Adrenal gland (tissue), 12 donors: ENCODE results near the gene CMKLR1. TPM values are rescaled to one million over a fixed set of nuclear protein-coding genes. Genes with fewer than 3 reads are reported as not detected.

Experiments
- DNase-seq, 7 donors: peaks; one replicate each; pipeline ENCODE4 v3.0.0-alpha.2; 2019 to 2020
- H3K27ac ChIP-seq, 5 donors: fragments of 200-600 bp; sonication (generic) in 4 of 5; 1 replicate in 3 of 5; 2 replicates in 2 of 5; pipeline versions ENCODE4 v1.5.1 to v1.8.0; 2016 to 2020; ENCODE audit warnings: mild to moderate bottlenecking in 1 of 5
- H3K27me3 ChIP-seq: fragments of 200-600 bp; 2 replicates; pipeline ENCODE4 v1.8.0; 2021
- H3K36me3 ChIP-seq, 2 donors: fragments of 200-600 bp; replicated peaks in 1 of 2; 1 replicate in 1 of 2; 2 replicates in 1 of 2; pipeline versions ENCODE4 v1.5.1 to v1.8.0; 2018 to 2022
- H3K4me1 ChIP-seq, 2 donors: fragments of 200-600 bp; replicated peaks in 1 of 2; 1 replicate in 1 of 2; 2 replicates in 1 of 2; pipeline versions ENCODE4 v1.5.1 to v1.8.0; 2018 to 2021
- H3K4me3 ChIP-seq, 4 donors: fragments of 200-600 bp; sonication (generic) in 3 of 4; one replicate each; pipeline ENCODE4 v1.5.1; 2016 to 2018
- H3K9me3 ChIP-seq, 3 donors: fragments of 200-600 bp; sonication (generic) in 1 of 3; replicated peaks in 1 of 3; 1 replicate in 2 of 3; 2 replicates in 1 of 3; pipeline versions ENCODE4 v1.5.1 to v1.8.0; 2016 to 2021
- POLR2A ChIP-seq, 2 donors: fragments of 450-650 bp; IDR thresholded peaks; one replicate each; pipeline ENCODE4 v1.6.1; 2017; ENCODE audit warnings: antibody characterized with exemption in 2 of 2, mild to moderate bottlenecking in 2 of 2, moderate library complexity in 1 of 2
- WGBS, 4 donors: extraction: QIAGEN DNeasy Blood & Tissue Kit in 2 of 4; methylation state at CpG; one replicate each; pipeline versions ENCODE4 v1.1.5 to v1.1.7; 2013 to 2017; 5-methylcytosine and 5-hydroxymethylcytosine counted together
- intact Hi-C, 2 donors: fragments of 100-400 bp; cut with DNase I; formaldehyde crosslinking; loops; one replicate each; pipeline versions ENCODE4 v1.14.1 to v1.15.0; 2022 to 2023
- polyA plus RNA-seq, 3 donors: library from polyadenylated mRNA; stranded (reverse); fragments of 200-250 nt in 2 of 3; fragments of 350-450 nt in 1 of 3; fragmentation: Illumina TruSeq in 1 of 3; extraction: RNeasy Lipid Tissue Mini Kit (QIAGEN cat#74804) in 1 of 3; gene quantifications; one replicate each; pipeline ENCODE4 v1.2.3, GENCODE V29; 2013 to 2014
- total RNA-seq, 9 donors: library from RNA; depleted of rRNA in 4 of 9; stranded (reverse); fragments of >200 nt in 4 of 9; fragments of 120-200 nt in 1 of 9; fragmentation: NEBNext Ultra II Directional in 1 of 9; extraction: Animal tissue kit (Norgen Biotek cat#: 25700) in 1 of 9; gene quantifications; one replicate each; pipeline versions ENCODE4 v1.1.0 to v1.2.4, GENCODE V29; 2013 to 2023
- TF ChIP-seq, protein P1 (sequence below), 6 experiments: fragments of 450-650 bp in 4 of 6; fragments of 200-600 bp in 2 of 6; sonication (generic) in 1 of 6; IDR thresholded peaks; 1 replicate in 5 of 6; 2 replicates in 1 of 6; pipeline versions ENCODE4 v1.5.1 to v1.8.0; 2016 to 2021; ENCODE audit warnings: antibody characterized with exemption in 6 of 6, mild to moderate bottlenecking in 2 of 6, moderate library complexity in 1 of 6
- donor health status: healthy with polysubstance abuse.
- donor health status: Bipolar disorder and iron deficiency.
- donor health status: DM: yes; HTN: yes; CAD: no.
- donor health status: DM: no; HTN: no; CAD: no.
- donor health status: DM: no; HTN: no; CAD: no.
- donor health status: DM: yes; HTN: yes; CAD: no.

Gene CMKLR1
- total and polyA plus RNA-seq, 12 donors, result 2.1 to 26.6 (median 17.0) TPM

DNA sequence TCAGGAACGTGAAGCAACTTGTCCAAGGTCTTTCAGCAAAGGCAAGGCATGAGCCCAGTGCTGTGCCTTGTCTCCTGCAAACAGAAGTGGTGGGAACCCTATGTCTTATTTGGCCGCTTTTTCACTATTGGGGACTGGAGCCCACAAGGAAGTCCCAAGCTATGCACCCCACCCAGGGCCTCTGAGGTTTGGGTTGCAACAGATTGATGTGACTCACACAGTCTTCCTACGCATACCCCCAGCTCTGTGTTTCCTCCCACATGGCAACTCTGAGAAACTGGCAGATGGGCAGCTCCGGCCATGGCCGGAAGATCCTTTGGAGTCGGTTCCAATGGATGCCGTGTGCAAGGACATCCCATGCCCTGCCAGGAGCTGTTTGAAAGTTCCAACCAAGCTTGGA lies 28.3 kb upstream of the CMKLR1 start:
- no peaks in the 10 kb centered on the region for H3K36me3 ChIP-seq
- H3K27ac ChIP-seq, result no peak overlapping the region
- no peaks in the 10 kb centered on the region for H3K9me3 ChIP-seq
- intact Hi-C loops, result no loop called here
- TF ChIP-seq, protein P1, sequence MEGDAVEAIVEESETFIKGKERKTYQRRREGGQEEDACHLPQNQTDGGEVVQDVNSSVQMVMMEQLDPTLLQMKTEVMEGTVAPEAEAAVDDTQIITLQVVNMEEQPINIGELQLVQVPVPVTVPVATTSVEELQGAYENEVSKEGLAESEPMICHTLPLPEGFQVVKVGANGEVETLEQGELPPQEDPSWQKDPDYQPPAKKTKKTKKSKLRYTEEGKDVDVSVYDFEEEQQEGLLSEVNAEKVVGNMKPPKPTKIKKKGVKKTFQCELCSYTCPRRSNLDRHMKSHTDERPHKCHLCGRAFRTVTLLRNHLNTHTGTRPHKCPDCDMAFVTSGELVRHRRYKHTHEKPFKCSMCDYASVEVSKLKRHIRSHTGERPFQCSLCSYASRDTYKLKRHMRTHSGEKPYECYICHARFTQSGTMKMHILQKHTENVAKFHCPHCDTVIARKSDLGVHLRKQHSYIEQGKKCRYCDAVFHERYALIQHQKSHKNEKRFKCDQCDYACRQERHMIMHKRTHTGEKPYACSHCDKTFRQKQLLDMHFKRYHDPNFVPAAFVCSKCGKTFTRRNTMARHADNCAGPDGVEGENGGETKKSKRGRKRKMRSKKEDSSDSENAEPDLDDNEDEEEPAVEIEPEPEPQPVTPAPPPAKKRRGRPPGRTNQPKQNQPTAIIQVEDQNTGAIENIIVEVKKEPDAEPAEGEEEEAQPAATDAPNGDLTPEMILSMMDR (IDR thresholded peaks at IDR 0.05), result no peak
- TF ChIP-seq POLR2A (IDR thresholded peaks at IDR 0.05), result no peak
- H3K27me3 ChIP-seq, result no peaks in the 10 kb centered on the region
- H3K4me3 ChIP-seq, result no peak overlapping the region
- 64 to 73% (median 69%) methylated on average over 5 to 7 of the region's 7 CpGs for WGBS, 4 donors
- H3K4me1 ChIP-seq, result no peaks in the 10 kb centered on the region
- DNase-seq, result peak in 3 of 7 donors; percentile 23 to 27 (median 26)

DNA sequence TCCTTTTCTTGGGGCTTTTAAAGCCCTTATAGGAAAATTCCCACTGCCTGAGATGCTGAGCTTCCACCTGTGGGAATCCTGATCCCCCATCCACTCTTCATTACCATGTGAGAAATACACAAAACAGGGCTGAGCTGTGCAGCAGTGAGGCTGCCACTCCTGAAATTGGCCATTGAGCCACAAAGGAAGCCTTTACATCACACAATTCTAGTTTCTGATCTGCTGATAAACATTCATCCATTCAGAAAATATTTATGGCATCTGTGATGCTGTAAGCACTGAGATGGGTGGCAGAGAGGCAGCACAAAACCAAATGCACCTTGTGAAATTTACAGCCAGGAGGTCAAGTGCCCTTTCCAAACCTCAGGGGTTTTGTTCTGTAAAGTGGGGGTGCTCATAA lies 26.2 kb upstream of the CMKLR1 start:
- intact Hi-C loops, result no loop called here
- no peak for TF ChIP-seq POLR2A (IDR thresholded peaks at IDR 0.05)
- TF ChIP-seq, protein P1 (IDR thresholded peaks at IDR 0.05), result no peak
- DNase-seq, result no peak

DNA sequence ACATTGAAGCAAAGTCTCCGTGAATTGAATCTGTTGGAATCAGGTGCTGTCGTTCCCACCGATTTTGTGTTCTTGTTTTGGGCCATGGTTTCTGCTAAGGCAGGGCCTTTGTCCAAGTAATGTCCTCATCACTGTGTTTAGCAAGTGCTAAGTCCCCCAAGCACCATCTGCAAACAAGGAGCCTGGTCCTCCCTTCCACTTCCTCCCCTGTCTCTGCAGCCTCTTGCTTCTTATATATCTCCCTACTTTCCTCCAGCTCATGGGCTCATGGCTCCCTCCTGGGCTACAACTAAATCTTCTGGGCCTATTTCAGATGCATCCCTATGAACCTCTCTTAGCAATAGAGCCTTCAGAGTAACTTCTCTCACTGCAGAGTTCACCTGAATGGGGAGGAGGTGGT lies 25.8 kb upstream of the CMKLR1 start:
- no peaks in the 10 kb centered on the region for H3K9me3 ChIP-seq
- H3K4me1 ChIP-seq, result no peaks in the 10 kb centered on the region
- no peak overlapping the region for H3K4me3 ChIP-seq
- DNase-seq, result no peak
- H3K27ac ChIP-seq, result no peak overlapping the region
- WGBS, 4 donors, result 78 to 90% (median 85%) methylated on average over 3 of the region's 3 CpGs; no CpG with 5 or more reads in 1 of the 4 donors
- H3K27me3 ChIP-seq, result no peaks in the 10 kb centered on the region
- no peaks in the 10 kb centered on the region for H3K36me3 ChIP-seq
- intact Hi-C loops, result no loop called here
- TF ChIP-seq POLR2A (IDR thresholded peaks at IDR 0.05), result no peak

More for the DNA sequence above, 26.2 kb upstream of the CMKLR1 start:
- Histone ChIP-seq H3K27me3 (no peaks in the 10 kb centered on the region), H3K36me3 (no peaks in the 10 kb centered on the region), H3K4me3 (no peak overlapping the region), H3K4me1 (no peaks in the 10 kb centered on the region), H3K27ac (no peak overlapping the region), H3K9me3 (no peaks in the 10 kb centered on the region)

DNA sequence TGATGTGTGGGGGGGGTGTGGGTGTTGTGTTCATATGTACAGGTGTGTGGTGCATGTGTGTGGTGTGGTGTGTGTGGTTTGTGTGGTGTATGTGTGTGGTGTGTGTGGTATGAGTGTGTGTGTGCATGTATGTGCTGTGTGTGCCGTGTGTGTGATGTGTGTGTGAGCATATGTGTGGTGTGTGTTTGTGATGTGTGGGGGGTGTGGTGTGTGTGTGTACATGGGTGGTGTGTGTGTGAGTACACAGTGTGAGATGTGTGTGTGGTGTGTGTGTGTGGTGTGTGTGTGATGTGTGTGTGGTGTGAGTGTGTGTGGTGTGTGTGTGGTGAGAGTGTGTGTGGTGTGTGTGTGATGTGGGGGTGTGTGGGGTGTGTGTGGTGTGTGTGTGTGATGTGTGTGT lies 24.5 kb upstream of the CMKLR1 start:
- no peak for TF ChIP-seq POLR2A (IDR thresholded peaks at IDR 0.05)
- TF ChIP-seq, protein P1 (IDR thresholded peaks at IDR 0.05), result no peak
- Histone ChIP-seq H3K9me3 (no peaks in the 10 kb centered on the region), H3K36me3 (no peaks in the 10 kb centered on the region), H3K4me1 (no peaks in the 10 kb centered on the region), H3K4me3 (no peak overlapping the region), H3K27me3 (no peaks in the 10 kb centered on the region), H3K27ac (no peak overlapping the region)
- 85 to 93% (median 92%) methylated on average over 1 of the region's 1 CpG for WGBS, 4 donors
- intact Hi-C loops, result no loop called here
- no peak for DNase-seq

DNA sequence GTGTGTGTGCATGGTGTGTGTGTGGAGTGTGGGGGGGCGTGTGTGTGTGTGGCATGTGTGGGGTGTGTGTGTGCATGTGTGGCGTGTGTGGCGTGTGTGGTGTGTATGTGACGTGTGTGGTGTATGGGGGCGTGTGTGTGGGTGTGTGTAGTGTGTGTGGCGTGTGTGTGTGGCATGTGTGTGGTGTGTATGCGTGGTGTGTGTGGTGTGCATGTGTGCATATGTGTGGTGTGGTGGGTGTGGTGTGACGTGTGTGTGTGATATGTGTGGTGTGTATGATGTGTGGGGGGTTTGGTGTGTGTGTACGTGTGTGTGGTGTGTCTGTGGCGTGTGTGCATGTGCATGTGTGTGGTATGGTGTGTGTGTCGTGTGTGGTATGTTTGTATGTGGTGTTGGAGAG lies 24.1 kb upstream of the CMKLR1 start:
- no peak for TF ChIP-seq POLR2A (IDR thresholded peaks at IDR 0.05)
- TF ChIP-seq, protein P1 (IDR thresholded peaks at IDR 0.05), result no peak
- Histone ChIP-seq H3K9me3 (no peaks in the 10 kb centered on the region), H3K27me3 (no peaks in the 10 kb centered on the region), H3K4me1 (no peaks in the 10 kb centered on the region), H3K27ac (no peak overlapping the region), H3K36me3 (no peaks in the 10 kb centered on the region), H3K4me3 (no peak overlapping the region)
- WGBS, 4 donors, result 66 to 91% (median 81%) methylated on average over 11 of the region's 11 CpGs
- intact Hi-C loops, result no loop called here
- no peak for DNase-seq
